Liver (tissue), 3 donors: ENCODE measurements around the gene SRC.

Experiments used
- RAD21 ChIP-seq, 2 donors: IDR thresholded peaks; 2 replicates each; pipeline ENCODE4 v1.6.1; 2016; ENCODE audit warnings: antibody characterized with exemption in 2 of 2, mild to moderate bottlenecking in 2 of 2
- SP1 ChIP-seq: IDR thresholded peaks from 2 replicates; pipeline ENCODE4 v1.6.1; 2018; ENCODE audit warnings: antibody characterized with exemption, mild to moderate bottlenecking
- TF ChIP-seq, protein P1 (sequence below): fragments of 150-350 bp; IDR thresholded peaks from 2 replicates; pipeline ENCODE4 v1.5.1; 2017; ENCODE audit warnings: improper control_type of control experiment, low read depth, low read length; ENCODE audit not compliant: missing input control
- TF ChIP-seq, protein P2 (sequence below): IDR thresholded peaks from 2 replicates; pipeline ENCODE4 v1.6.1; 2016; ENCODE audit warnings: antibody characterized with exemption
- TF ChIP-seq, protein P3 (sequence below): IDR thresholded peaks from 2 replicates; pipeline ENCODE4 v1.6.1; 2016; ENCODE audit warnings: antibody characterized with exemption, mild to moderate bottlenecking
- donor health status: healthy.
- donor health status: healthy.

DNA sequence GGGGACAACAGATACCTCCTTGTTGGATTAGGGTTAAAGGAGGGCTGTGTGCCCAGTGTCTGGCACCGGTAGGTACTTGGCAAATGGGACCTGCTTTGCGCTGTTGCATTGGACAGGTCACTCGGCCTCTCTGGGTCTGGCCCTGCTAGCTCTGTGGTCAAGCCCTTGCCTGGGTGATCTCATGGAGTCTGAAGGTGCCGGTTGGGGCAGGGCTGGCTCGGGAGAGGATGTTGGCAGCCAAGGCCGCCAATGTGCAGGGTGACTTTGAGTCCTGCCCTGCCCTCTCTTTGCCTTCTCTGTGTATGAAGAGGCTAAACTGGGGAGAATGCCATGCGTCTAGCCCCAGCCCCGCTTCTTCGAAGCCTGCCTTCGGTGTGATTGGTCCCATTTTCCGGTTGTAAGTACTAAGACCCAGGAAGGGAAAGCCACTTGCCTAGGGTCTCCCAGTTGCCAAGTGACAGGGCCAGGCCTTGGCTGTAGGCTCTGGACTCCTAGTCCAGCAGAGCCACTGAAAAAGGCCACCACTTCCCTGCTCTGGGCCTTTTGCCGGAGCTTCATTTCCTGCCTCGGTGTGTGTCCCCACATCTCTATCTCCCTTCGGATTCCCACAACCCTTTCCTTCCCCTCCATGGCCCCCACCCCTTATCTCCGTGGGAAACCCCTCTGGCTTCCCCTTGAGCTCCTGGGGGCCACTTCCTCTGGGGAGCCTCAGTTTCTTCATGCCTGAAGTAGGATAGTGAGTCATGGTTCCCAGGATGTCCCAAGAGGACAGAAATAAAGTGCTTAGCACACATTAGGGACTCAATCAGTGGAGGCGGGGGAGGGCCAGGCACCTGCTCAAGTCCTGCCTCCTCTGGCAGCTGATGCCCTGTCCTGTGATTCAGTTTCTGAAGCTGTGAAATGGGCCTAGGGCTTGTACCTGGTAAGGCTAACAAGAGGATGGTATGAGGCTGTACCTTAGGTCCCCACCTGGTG, 3.9 kb downstream of the SRC start:
- TF ChIP-seq, protein P1, sequence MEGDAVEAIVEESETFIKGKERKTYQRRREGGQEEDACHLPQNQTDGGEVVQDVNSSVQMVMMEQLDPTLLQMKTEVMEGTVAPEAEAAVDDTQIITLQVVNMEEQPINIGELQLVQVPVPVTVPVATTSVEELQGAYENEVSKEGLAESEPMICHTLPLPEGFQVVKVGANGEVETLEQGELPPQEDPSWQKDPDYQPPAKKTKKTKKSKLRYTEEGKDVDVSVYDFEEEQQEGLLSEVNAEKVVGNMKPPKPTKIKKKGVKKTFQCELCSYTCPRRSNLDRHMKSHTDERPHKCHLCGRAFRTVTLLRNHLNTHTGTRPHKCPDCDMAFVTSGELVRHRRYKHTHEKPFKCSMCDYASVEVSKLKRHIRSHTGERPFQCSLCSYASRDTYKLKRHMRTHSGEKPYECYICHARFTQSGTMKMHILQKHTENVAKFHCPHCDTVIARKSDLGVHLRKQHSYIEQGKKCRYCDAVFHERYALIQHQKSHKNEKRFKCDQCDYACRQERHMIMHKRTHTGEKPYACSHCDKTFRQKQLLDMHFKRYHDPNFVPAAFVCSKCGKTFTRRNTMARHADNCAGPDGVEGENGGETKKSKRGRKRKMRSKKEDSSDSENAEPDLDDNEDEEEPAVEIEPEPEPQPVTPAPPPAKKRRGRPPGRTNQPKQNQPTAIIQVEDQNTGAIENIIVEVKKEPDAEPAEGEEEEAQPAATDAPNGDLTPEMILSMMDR, result no peak
- TF ChIP-seq RAD21 (IDR thresholded peaks at IDR 0.05) (no peak), SP1 (no peak)
- TF ChIP-seq, protein P2, sequence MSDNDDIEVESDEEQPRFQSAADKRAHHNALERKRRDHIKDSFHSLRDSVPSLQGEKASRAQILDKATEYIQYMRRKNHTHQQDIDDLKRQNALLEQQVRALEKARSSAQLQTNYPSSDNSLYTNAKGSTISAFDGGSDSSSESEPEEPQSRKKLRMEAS, result no peak
- TF ChIP-seq, protein P3, sequence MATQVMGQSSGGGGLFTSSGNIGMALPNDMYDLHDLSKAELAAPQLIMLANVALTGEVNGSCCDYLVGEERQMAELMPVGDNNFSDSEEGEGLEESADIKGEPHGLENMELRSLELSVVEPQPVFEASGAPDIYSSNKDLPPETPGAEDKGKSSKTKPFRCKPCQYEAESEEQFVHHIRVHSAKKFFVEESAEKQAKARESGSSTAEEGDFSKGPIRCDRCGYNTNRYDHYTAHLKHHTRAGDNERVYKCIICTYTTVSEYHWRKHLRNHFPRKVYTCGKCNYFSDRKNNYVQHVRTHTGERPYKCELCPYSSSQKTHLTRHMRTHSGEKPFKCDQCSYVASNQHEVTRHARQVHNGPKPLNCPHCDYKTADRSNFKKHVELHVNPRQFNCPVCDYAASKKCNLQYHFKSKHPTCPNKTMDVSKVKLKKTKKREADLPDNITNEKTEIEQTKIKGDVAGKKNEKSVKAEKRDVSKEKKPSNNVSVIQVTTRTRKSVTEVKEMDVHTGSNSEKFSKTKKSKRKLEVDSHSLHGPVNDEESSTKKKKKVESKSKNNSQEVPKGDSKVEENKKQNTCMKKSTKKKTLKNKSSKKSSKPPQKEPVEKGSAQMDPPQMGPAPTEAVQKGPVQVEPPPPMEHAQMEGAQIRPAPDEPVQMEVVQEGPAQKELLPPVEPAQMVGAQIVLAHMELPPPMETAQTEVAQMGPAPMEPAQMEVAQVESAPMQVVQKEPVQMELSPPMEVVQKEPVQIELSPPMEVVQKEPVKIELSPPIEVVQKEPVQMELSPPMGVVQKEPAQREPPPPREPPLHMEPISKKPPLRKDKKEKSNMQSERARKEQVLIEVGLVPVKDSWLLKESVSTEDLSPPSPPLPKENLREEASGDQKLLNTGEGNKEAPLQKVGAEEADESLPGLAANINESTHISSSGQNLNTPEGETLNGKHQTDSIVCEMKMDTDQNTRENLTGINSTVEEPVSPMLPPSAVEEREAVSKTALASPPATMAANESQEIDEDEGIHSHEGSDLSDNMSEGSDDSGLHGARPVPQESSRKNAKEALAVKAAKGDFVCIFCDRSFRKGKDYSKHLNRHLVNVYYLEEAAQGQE, result no peak
